A673 (cell line): Measurements from ENCODE around the gene ELMOD3.

Experiments
- EZH2 ChIP-seq: fragments of 200-600 bp; sonication (generic); IDR thresholded peaks from 2 replicates; pipeline ENCODE4 v1.6.1; 2017; ENCODE audit warnings: borderline replicate concordance, low read depth, mild to moderate bottlenecking, mixed read lengths, antibody characterized with exemption, low read length; ENCODE audit not compliant: poor library complexity, severe bottlenecking
- TF ChIP-seq, protein P1 (sequence below): fragments of 300-800, 200-600 bp; sonication (generic); conservative IDR thresholded peaks from 2 replicates; pipeline ENCODE4 v1.5.1; 2017; ENCODE audit warnings: low read depth, mild to moderate bottlenecking, antibody characterized with exemption, low read length, moderate library complexity, mixed read lengths

DNA sequence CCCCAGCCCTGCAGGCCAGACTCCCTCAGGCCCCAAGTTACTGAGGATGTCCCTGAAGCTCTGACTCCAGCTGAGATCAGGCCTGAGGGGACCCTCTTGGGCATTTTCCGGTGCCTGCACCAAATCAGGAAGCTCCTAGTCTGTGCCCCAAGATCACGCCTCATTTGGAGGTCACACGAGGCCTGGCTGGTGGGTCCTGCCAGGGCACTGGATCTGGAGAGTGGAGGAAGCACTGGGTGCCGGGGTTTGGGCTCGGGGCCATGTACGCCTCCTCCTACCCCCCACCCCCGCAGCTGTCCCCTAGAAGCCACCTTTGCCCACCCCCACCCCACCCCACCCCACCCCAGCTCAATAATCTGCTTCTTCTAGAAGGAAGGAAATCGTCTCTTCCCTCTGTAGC is 80.1 kb downstream of the ELMOD3 start:
- TF ChIP-seq, protein P1, sequence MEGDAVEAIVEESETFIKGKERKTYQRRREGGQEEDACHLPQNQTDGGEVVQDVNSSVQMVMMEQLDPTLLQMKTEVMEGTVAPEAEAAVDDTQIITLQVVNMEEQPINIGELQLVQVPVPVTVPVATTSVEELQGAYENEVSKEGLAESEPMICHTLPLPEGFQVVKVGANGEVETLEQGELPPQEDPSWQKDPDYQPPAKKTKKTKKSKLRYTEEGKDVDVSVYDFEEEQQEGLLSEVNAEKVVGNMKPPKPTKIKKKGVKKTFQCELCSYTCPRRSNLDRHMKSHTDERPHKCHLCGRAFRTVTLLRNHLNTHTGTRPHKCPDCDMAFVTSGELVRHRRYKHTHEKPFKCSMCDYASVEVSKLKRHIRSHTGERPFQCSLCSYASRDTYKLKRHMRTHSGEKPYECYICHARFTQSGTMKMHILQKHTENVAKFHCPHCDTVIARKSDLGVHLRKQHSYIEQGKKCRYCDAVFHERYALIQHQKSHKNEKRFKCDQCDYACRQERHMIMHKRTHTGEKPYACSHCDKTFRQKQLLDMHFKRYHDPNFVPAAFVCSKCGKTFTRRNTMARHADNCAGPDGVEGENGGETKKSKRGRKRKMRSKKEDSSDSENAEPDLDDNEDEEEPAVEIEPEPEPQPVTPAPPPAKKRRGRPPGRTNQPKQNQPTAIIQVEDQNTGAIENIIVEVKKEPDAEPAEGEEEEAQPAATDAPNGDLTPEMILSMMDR: no peak
- no peak for TF ChIP-seq EZH2
